Panc1 (cell line): ENCODE data around the gene LRRFIP2.

Experiments
- POLR2AphosphoS5 ChIP-seq: IDR thresholded peaks from 2 replicates; pipeline ENCODE4 v1.6.1; 2012; ENCODE audit warnings: mild to moderate bottlenecking, low read depth, low read length, moderate library complexity
- TCF7L2 ChIP-seq: IDR thresholded peaks from 2 replicates; pipeline ENCODE4 v1.6.1; 2011; ENCODE audit warnings: mild to moderate bottlenecking, low read depth, low read length, inconsistent platforms
- TF ChIP-seq, protein P1 (sequence below): fragments of 450-650 bp; IDR thresholded peaks from 2 replicates; pipeline ENCODE4 v1.5.1; 2017; ENCODE audit warnings: mild to moderate bottlenecking
- TF ChIP-seq, protein P2 (sequence below), 2 experiments: IDR thresholded peaks; 2 replicates each; pipeline ENCODE4 v1.6.1; 2011 to 2012; ENCODE audit warnings: low read depth in 2 of 2, control low read depth in 1 of 2, low read length in 1 of 2, mild to moderate bottlenecking in 1 of 2, moderate library complexity in 1 of 2; ENCODE audit not compliant: insufficient read depth in 1 of 2

GRCh38 chr3:37174532-37175126 is at the start of gene LRRFIP2:
- TF ChIP-seq, protein P1, sequence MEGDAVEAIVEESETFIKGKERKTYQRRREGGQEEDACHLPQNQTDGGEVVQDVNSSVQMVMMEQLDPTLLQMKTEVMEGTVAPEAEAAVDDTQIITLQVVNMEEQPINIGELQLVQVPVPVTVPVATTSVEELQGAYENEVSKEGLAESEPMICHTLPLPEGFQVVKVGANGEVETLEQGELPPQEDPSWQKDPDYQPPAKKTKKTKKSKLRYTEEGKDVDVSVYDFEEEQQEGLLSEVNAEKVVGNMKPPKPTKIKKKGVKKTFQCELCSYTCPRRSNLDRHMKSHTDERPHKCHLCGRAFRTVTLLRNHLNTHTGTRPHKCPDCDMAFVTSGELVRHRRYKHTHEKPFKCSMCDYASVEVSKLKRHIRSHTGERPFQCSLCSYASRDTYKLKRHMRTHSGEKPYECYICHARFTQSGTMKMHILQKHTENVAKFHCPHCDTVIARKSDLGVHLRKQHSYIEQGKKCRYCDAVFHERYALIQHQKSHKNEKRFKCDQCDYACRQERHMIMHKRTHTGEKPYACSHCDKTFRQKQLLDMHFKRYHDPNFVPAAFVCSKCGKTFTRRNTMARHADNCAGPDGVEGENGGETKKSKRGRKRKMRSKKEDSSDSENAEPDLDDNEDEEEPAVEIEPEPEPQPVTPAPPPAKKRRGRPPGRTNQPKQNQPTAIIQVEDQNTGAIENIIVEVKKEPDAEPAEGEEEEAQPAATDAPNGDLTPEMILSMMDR = no peak
- TF ChIP-seq POLR2AphosphoS5 (no peak), TCF7L2 (no peak)
- TF ChIP-seq, protein P2, sequence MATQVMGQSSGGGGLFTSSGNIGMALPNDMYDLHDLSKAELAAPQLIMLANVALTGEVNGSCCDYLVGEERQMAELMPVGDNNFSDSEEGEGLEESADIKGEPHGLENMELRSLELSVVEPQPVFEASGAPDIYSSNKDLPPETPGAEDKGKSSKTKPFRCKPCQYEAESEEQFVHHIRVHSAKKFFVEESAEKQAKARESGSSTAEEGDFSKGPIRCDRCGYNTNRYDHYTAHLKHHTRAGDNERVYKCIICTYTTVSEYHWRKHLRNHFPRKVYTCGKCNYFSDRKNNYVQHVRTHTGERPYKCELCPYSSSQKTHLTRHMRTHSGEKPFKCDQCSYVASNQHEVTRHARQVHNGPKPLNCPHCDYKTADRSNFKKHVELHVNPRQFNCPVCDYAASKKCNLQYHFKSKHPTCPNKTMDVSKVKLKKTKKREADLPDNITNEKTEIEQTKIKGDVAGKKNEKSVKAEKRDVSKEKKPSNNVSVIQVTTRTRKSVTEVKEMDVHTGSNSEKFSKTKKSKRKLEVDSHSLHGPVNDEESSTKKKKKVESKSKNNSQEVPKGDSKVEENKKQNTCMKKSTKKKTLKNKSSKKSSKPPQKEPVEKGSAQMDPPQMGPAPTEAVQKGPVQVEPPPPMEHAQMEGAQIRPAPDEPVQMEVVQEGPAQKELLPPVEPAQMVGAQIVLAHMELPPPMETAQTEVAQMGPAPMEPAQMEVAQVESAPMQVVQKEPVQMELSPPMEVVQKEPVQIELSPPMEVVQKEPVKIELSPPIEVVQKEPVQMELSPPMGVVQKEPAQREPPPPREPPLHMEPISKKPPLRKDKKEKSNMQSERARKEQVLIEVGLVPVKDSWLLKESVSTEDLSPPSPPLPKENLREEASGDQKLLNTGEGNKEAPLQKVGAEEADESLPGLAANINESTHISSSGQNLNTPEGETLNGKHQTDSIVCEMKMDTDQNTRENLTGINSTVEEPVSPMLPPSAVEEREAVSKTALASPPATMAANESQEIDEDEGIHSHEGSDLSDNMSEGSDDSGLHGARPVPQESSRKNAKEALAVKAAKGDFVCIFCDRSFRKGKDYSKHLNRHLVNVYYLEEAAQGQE (IDR thresholded peaks at IDR 0.05; ENCODE audit: insufficient read depth in 1 of 2, low read depth in 2 of 2, low read length in 1 of 2) = no peak
